Glutamatergic neuron (in vitro differentiated cells): ENCODE measurements around the gene CNKSR1. TPM values are rescaled to one million over a fixed set of nuclear protein-coding genes. Genes with fewer than 3 reads are reported as not detected.
A peak's percentile ranks its signal among the peaks of the same experiment; 100 is the strongest.

Experiments used
- DNase-seq: peaks from one replicate; pipeline ENCODE4 v3.0.0; 2022
- H3K27ac Mint-ChIP-seq: one replicate; pipeline ENCODE4 v1.8.0; 2020; ENCODE audit warnings: mild to moderate bottlenecking, mixed read lengths, inconsistent platforms; ENCODE audit not compliant: unreplicated experiment
- H3K27me3 Mint-ChIP-seq: one replicate; pipeline ENCODE4 v1.8.0; 2020; ENCODE audit warnings: mild to moderate bottlenecking, moderate library complexity, mixed read lengths, inconsistent platforms; ENCODE audit not compliant: unreplicated experiment
- H3K36me3 Mint-ChIP-seq: one replicate; pipeline ENCODE4 v1.8.0; 2020; ENCODE audit warnings: mild to moderate bottlenecking, mixed read lengths, inconsistent platforms; ENCODE audit not compliant: unreplicated experiment
- H3K4me1 Mint-ChIP-seq: one replicate; pipeline ENCODE4 v1.8.0; 2020; ENCODE audit warnings: mild to moderate bottlenecking, low read depth, mixed read lengths, inconsistent platforms; ENCODE audit not compliant: unreplicated experiment
- H3K4me3 Mint-ChIP-seq: one replicate; pipeline ENCODE4 v1.8.0; 2020; ENCODE audit warnings: mild to moderate bottlenecking, mixed read lengths, inconsistent platforms; ENCODE audit not compliant: unreplicated experiment
- H3K9me3 Mint-ChIP-seq: one replicate; pipeline ENCODE4 v1.8.0; 2020; ENCODE audit warnings: mild to moderate bottlenecking, moderate library complexity, mixed read lengths, inconsistent platforms; ENCODE audit not compliant: unreplicated experiment
- total RNA-seq: library from RNA; stranded (reverse); fragmentation: NEBNext Ultra II Directional; extraction: Animal tissue kit (Norgen Biotek cat#: 25700); gene quantifications from one replicate; pipeline ENCODE4 v1.2.1, GENCODE V29; 2021; ENCODE audit not compliant: unreplicated experiment
- TF ChIP-seq, protein P1 (sequence below): fragments of 200-600 bp; sonication (generic); IDR thresholded peaks from one replicate; pipeline ENCODE4 v1.5.0; 2021; ENCODE audit not compliant: partially characterized antibody, unreplicated experiment

Gene CNKSR1
- total RNA-seq, 1 donor from 2014 or later: 9.9 TPM

DNA sequence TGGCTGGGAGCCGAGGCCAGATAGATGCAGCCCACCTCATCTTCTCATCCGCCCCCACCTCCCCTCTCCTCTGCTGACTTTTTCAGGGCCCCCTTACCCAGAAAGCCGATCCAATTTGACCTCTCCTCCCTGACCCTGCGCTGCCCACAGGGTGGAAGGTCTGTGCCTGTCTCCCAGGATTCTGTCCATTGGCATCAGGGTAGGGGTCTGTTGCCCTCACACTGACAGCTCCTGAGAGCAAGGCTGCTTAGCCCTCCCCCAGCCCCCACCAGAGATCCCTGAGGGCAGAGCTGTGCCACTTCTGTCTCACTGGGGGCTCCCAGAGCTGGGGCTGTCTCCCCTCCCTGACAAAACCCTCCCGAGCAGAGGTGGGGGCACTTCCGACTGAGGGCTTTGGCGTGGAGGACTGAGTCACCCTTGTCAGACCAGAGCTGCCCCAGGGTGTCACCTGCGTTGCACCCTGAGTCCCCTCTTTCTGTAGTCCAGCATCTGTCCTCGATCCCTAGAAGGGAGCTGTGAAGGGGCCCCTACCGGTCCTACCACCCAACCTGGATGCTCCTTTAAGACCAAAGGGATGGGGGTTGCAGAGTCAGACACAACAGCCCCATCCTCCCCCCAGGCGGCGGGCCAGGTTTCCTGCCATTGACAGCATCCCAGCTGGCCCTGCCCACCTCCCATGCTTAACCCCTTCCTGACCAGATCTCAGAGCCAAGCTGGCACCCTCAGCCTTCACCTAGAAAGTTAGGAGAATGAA, 20.8 kb upstream of the CNKSR1 start:
- H3K27me3 Mint-ChIP-seq: peaks cover 5% of the 10 kb centered on the region
- H3K27ac Mint-ChIP-seq: no peak overlapping the region
- H3K36me3 Mint-ChIP-seq: no peaks in the 10 kb centered on the region
- TF ChIP-seq, protein P1, sequence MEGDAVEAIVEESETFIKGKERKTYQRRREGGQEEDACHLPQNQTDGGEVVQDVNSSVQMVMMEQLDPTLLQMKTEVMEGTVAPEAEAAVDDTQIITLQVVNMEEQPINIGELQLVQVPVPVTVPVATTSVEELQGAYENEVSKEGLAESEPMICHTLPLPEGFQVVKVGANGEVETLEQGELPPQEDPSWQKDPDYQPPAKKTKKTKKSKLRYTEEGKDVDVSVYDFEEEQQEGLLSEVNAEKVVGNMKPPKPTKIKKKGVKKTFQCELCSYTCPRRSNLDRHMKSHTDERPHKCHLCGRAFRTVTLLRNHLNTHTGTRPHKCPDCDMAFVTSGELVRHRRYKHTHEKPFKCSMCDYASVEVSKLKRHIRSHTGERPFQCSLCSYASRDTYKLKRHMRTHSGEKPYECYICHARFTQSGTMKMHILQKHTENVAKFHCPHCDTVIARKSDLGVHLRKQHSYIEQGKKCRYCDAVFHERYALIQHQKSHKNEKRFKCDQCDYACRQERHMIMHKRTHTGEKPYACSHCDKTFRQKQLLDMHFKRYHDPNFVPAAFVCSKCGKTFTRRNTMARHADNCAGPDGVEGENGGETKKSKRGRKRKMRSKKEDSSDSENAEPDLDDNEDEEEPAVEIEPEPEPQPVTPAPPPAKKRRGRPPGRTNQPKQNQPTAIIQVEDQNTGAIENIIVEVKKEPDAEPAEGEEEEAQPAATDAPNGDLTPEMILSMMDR: no peak
- peak; percentile 46 for DNase-seq
- H3K4me3 Mint-ChIP-seq: peak overlapping the region; percentile 25
- H3K4me1 Mint-ChIP-seq: peaks cover 20% of the 10 kb centered on the region
- peaks cover 2% of the 10 kb centered on the region for H3K9me3 Mint-ChIP-seq

DNA sequence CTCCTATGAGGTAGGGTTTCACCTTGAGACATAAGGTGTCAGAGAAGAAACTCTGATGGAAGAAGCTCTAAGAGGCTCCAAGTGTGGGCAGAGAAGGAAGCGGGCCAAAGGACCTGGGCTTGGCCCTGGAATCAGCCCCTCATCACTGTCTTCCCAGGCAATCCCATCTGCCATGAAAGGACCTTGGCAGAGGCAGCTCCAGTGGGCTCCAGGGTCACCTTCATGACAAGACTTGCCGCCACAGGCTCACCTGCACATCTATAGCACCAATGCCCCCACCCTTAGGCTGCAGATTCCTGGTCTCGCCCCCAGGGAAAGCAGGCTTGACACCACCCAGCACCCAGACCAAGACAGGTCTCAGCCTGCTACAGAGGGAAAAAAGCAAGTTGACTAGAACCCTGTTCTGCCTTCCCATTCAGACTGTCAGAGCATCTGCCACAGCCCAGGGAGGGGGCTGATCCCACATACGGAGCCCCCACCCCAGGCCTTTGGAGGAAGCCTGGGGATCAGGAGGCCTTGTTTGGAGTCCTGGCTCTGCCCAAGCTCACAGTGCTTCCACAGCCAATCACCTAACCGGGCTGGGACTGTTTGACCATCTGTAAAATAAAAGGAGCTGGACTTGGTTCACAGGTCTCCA, 18.9 kb upstream of the CNKSR1 start:
- Mint-ChIP-seq H3K9me3 (peaks cover 2% of the 10 kb centered on the region), H3K4me1 (peaks cover 15% of the 10 kb centered on the region), H3K4me3 (no peak overlapping the region), H3K27ac (no peak overlapping the region), H3K36me3 (no peaks in the 10 kb centered on the region), H3K27me3 (peaks cover 7% of the 10 kb centered on the region)
- no peak for DNase-seq
- TF ChIP-seq, protein P1: no peak

DNA sequence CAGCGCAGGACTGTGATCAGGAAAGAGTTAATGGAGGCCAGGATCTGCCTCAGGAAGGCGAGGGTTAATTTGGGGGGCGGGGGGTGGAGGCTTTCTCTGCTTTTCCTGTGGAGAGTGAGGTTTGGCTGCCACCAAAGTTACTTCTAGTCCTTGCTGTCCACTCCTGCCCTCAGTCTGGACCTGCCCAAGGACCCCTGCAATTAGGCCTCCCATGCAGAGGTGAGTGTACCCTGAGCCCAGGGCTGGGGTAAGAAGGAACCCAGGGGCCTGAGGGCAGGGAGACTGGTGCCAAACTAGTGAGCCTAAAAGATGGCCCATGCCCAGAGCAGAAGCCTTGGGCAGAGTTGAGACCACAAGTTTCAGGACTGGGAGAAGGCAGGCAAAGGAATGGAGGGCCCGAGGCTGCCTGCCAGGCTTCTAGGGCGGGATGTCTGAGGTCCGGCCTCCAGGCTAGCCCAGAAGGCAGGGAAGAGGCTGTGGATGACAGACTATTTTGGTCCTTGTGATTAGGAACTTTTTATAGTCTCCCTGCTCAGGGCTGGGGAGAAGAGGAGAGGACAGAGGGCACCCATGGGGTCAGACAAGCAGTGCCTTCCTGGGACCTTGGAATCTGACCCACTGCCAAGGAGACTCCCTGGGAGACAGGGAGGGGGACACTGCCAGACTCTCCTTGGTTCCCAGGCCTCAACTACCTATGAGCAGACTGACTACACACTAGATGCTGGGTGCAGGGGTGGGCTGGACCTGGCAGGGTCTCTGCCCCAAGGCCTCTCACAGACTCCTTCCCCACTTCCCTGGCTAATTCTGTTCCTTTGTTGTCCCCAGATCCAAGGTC, 18.2 kb upstream of the CNKSR1 start, which contains the start of gene FAM110D:
Gene FAM110D, plus strand, starts transcription at position 172 of the 835 bp plus-strand sequence. CDS start 2,213 bp downstream, outside the sequence.
- Mint-ChIP-seq H3K27me3 (peaks cover 7% of the 10 kb centered on the region), H3K9me3 (peaks cover 4% of the 10 kb centered on the region), H3K4me3 (peak within 1 kb of the TSS; percentile 38), H3K4me1 (peaks cover 12% of the 10 kb centered on the region), H3K27ac (no peak within 1 kb of the TSS), H3K36me3 (no peaks in the 10 kb centered on the region)
- TF ChIP-seq, protein P1: no peak
- DNase-seq: no peak

DNA sequence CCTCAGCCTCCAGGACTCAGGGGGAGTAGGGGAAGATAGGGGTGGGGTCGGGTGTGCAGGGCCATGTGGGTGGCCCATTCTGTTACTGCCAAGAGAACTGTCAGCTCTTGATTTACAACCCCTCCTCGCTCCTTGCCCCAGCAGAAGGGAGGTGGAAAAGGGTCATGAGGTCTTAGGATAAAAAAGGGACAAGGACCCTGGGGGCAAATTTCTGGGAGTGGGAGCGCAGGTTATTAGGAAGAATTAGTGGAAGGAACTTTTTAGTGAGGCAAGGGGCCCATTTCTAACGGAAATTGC, 17.6 kb upstream of the CNKSR1 start:
- peaks cover 4% of the 10 kb centered on the region for H3K9me3 Mint-ChIP-seq
- H3K27me3 Mint-ChIP-seq: peaks cover 10% of the 10 kb centered on the region
- H3K4me3 Mint-ChIP-seq: peak overlapping the region; percentile 38
- H3K36me3 Mint-ChIP-seq: no peaks in the 10 kb centered on the region
- peaks cover 13% of the 10 kb centered on the region for H3K4me1 Mint-ChIP-seq
- H3K27ac Mint-ChIP-seq: no peak overlapping the region
- DNase-seq: no peak
- TF ChIP-seq, protein P1: no peak
